K562 treated with DMSO at 1 percent for 12 hours (cell line): ENCODE measurements around the gene ADRB1. TPM values are rescaled to one million over a fixed set of nuclear protein-coding genes. Genes with fewer than 3 reads are reported as not detected.

Experiments
- total RNA-seq: library from RNA; unstranded; fragments of 300-600 nt; gene quantifications from 2 replicates; pipeline ENCODE4 v1.2.3, GENCODE V29; 2022; ENCODE audit not compliant: insufficient read depth

ADRB1 gene
- total RNA-seq, result not detected in 2 replicates

DNA sequence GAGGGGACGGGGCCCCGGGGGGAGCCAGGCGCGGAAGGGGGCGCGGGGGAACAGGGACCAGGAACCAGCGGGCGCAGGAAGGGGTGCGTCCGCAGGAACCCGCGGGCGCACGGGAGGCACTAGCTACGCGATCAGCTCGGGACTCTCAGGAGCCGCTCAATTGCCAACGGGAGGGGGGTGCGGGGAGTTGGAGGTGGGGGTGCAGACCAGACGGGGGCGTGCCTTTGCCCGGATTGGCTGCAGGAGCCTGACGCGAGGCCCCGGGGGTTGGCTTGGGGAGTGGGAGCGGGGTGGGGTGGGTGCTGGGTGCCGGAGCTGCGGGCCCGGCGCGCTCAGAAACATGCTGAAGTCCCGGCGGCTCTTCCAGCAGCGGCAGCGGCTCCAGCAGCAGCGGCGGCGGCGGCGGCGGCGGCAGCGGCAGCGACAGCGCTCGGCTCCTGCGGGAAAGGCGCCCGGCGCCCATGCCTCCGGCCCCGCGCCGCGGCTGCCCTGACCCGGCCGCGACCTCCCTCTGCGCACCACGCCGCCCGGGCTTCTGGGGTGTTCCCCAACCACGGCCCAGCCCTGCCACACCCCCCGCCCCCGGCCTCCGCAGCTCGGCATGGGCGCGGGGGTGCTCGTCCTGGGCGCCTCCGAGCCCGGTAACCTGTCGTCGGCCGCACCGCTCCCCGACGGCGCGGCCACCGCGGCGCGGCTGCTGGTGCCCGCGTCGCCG, at the start of gene ADRB1:
Gene ADRB1, plus strand, starts transcription at position 335 of the 715 bp plus-strand sequence. Its CDS starts 267 bp downstream, at position 602.

Other genes with a start within 250 kb of the ADRB1 start
- gene DCLRE1A, start 189.8 kb upstream of the ADRB1 start, total RNA-seq, result 5.1 and 16.6 TPM in 2 replicates
- 1.3 and 5.6 TPM in 2 replicates for gene NHLRC2, start 189.2 kb upstream of the ADRB1 start, total RNA-seq
- gene CCDC186, start 130.3 kb downstream of the ADRB1 start, total RNA-seq, result 0.77 and 4.0 TPM in 2 replicates
- gene TDRD1, start 135.5 kb downstream of the ADRB1 start, total RNA-seq, result not detected in 2 replicates
- not detected in 2 replicates for gene VWA2, start 195.4 kb downstream of the ADRB1 start, total RNA-seq